ENCODE measurements around the gene ASPA. TPM values are rescaled to one million over a fixed set of nuclear protein-coding genes. Genes with fewer than 3 reads are reported as not detected.

Gene ASPA
- total and polyA plus RNA-seq, 2 donors (not counting 1 experiment from before 2014, with no cell fraction given), result 1.3 to 5.4 TPM

DNA sequence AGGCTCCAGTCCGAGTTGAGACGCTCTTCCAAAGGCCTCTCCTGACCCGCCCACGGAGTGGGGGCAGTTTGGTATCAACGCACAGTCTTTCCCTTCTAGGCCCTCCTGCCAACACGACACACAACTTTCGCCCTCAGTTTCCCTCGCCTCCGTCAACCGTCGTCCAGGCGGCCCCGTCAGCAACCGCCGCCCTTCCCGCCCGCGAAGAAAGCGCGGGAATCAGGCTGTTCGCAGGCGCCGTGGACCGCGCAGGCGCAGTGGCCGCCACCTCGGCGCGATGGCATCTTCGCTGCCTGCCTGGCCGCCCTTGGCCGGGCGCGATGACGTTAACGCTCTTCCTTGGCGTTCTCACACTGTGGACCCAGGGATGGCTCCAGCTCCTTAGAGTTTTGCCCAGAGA is 4.2 kb upstream of the ASPA start, which contains the start of gene SPATA22:
Gene SPATA22, minus strand, starts transcription at position 221 of the 400 bp plus-strand sequence. CDS start 2,494 bp downstream, outside the sequence.
- Histone ChIP-seq H3K4me2 (ENCODE audit: extremely low read depth, insufficient read depth, low read length) (no peak within 1 kb of the TSS), H3K9ac (ENCODE audit: insufficient read depth, low read length) (no peak within 1 kb of the TSS), H3K27ac (ENCODE audit: insufficient read depth, low read length) (no peak within 1 kb of the TSS), H3K9me3 (ENCODE audit: control insufficient read depth, insufficient read depth, low read depth, low read length) (no peaks in the 10 kb centered on the region), H3K27me3 (ENCODE audit: control insufficient read depth, insufficient read depth, low read length) (no peaks in the 10 kb centered on the region), H4K20me1 (ENCODE audit: control insufficient read depth, extremely low read depth, insufficient read depth, low read length) (no peaks in the 10 kb centered on the region), H3K79me2 (ENCODE audit: control insufficient read depth, insufficient read depth, low read length) (no peaks in the 10 kb centered on the region), H3K36me3 (ENCODE audit: control insufficient read depth, insufficient read depth, low read length) (no peaks in the 10 kb centered on the region), H2AFZ (ENCODE audit: low read length) (no peak within 1 kb of the TSS), H3K4me3 (replicated peaks in 1 of 4; ENCODE audit: control extremely low read depth in 1 of 4, insufficient read depth in 1 of 4, low read depth in 3 of 4, low read length in 4 of 4) (no peak within 1 kb of the TSS), H3K4me1 (ENCODE audit: control insufficient read depth, extremely low read depth, insufficient read depth, low read length) (no peaks in the 10 kb centered on the region)
- no peak for DNase-seq (ENCODE audit: low read depth in 2 of 2)
- no peak for TF ChIP-seq EZH2 (IDR thresholded peaks at IDR 0.05; ENCODE audit: low read length, missing control alignments)
- TF ChIP-seq, protein P1, sequence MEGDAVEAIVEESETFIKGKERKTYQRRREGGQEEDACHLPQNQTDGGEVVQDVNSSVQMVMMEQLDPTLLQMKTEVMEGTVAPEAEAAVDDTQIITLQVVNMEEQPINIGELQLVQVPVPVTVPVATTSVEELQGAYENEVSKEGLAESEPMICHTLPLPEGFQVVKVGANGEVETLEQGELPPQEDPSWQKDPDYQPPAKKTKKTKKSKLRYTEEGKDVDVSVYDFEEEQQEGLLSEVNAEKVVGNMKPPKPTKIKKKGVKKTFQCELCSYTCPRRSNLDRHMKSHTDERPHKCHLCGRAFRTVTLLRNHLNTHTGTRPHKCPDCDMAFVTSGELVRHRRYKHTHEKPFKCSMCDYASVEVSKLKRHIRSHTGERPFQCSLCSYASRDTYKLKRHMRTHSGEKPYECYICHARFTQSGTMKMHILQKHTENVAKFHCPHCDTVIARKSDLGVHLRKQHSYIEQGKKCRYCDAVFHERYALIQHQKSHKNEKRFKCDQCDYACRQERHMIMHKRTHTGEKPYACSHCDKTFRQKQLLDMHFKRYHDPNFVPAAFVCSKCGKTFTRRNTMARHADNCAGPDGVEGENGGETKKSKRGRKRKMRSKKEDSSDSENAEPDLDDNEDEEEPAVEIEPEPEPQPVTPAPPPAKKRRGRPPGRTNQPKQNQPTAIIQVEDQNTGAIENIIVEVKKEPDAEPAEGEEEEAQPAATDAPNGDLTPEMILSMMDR (conservative IDR thresholded peaks at IDR 0.05 in 1 of 2, IDR thresholded peaks at IDR 0.05 in 1 of 2; ENCODE audit: low read depth in 1 of 2, low read length in 2 of 2), result no peak

DNA sequence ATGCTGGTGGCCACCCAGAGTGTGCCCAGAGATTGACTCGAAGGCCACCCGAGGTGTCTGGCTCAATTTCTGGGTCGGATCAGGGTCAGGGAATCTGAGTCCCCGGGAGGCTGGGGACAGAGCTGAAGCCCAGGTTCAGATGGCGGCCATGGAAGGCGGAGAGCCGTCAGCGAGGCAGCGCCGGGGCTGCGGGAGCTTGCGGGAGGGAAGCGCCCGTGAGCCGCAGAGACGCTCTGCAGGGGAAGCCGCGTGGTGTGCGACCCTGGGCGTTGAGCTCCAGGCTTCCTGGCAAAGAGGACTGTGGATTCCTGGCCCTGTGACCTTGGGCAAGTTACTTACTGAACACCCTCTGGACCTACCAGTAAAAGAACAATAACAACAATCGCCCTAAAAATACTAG is 3.7 kb upstream of the ASPA start:
- Histone ChIP-seq H3K79me2 (ENCODE audit: control insufficient read depth, insufficient read depth, low read length) (no peaks in the 10 kb centered on the region), H3K27me3 (ENCODE audit: control insufficient read depth, insufficient read depth, low read length) (no peaks in the 10 kb centered on the region), H3K4me2 (ENCODE audit: extremely low read depth, insufficient read depth, low read length) (no peak overlapping the region), H3K4me3 (replicated peaks in 1 of 4; ENCODE audit: control extremely low read depth in 1 of 4, insufficient read depth in 1 of 4, low read depth in 3 of 4, low read length in 4 of 4) (no peak overlapping the region), H4K20me1 (ENCODE audit: control insufficient read depth, extremely low read depth, insufficient read depth, low read length) (no peaks in the 10 kb centered on the region), H3K36me3 (ENCODE audit: control insufficient read depth, insufficient read depth, low read length) (no peaks in the 10 kb centered on the region), H2AFZ (ENCODE audit: low read length) (no peak overlapping the region), H3K4me1 (ENCODE audit: control insufficient read depth, extremely low read depth, insufficient read depth, low read length) (no peaks in the 10 kb centered on the region), H3K27ac (ENCODE audit: insufficient read depth, low read length) (no peak overlapping the region), H3K9ac (ENCODE audit: insufficient read depth, low read length) (no peak overlapping the region), H3K9me3 (ENCODE audit: control insufficient read depth, insufficient read depth, low read depth, low read length) (no peaks in the 10 kb centered on the region)
- DNase-seq (ENCODE audit: low read depth in 2 of 2), result no peak
- TF ChIP-seq, protein P1 (conservative IDR thresholded peaks at IDR 0.05 in 1 of 2, IDR thresholded peaks at IDR 0.05 in 1 of 2; ENCODE audit: low read depth in 1 of 2, low read length in 2 of 2), result no peak
- no peak for TF ChIP-seq EZH2 (IDR thresholded peaks at IDR 0.05; ENCODE audit: low read length, missing control alignments)

- Histone ChIP-seq H2AFZ (ENCODE audit: low read length) (peak overlapping the region; percentile 37), H3K27ac (ENCODE audit: insufficient read depth, low read length) (no peak overlapping the region), H3K4me1 (ENCODE audit: control insufficient read depth, extremely low read depth, insufficient read depth, low read length) (no peaks in the 10 kb centered on the region), H3K4me2 (ENCODE audit: extremely low read depth, insufficient read depth, low read length) (no peak overlapping the region), H3K27me3 (ENCODE audit: control insufficient read depth, insufficient read depth, low read length) (no peaks in the 10 kb centered on the region), H3K9ac (ENCODE audit: insufficient read depth, low read length) (no peak overlapping the region), H3K36me3 (ENCODE audit: control insufficient read depth, insufficient read depth, low read length) (no peaks in the 10 kb centered on the region), H3K79me2 (ENCODE audit: control insufficient read depth, insufficient read depth, low read length) (no peaks in the 10 kb centered on the region), H4K20me1 (ENCODE audit: control insufficient read depth, extremely low read depth, insufficient read depth, low read length) (no peaks in the 10 kb centered on the region), H3K9me3 (ENCODE audit: control insufficient read depth, insufficient read depth, low read depth, low read length) (no peaks in the 10 kb centered on the region), H3K4me3 (replicated peaks in 1 of 4; ENCODE audit: control extremely low read depth in 1 of 4, insufficient read depth in 1 of 4, low read depth in 3 of 4, low read length in 4 of 4) (no peak overlapping the region)
- TF ChIP-seq, protein P1 (conservative IDR thresholded peaks at IDR 0.05 in 1 of 2, IDR thresholded peaks at IDR 0.05 in 1 of 2; ENCODE audit: low read depth in 1 of 2, low read length in 2 of 2), result no peak
- no peak for TF ChIP-seq EZH2 (IDR thresholded peaks at IDR 0.05; ENCODE audit: low read length, missing control alignments)
- DNase-seq (ENCODE audit: low read depth in 2 of 2), result peak in 1 of 2 donors; percentile 81
Measured at GRCh38 chr17:3474212-3474611, 1.6 kb upstream of the ASPA start.
